NCI-H2227 treated with DMSO at 0.1 percent for 48 hours (cell line): ENCODE data around the gene TRMT61A.
"Not testable (repeated sequence)": the region's sequence is repeated elsewhere in the genome, so short reads cannot be mapped to it uniquely, and the experiment has no call there.

Source experiments
- DNase-seq: peaks from one replicate; lab custom pipeline; 2025; lab: John Stamatoyannopoulos, UW

Gene TRMT61A

DNA sequence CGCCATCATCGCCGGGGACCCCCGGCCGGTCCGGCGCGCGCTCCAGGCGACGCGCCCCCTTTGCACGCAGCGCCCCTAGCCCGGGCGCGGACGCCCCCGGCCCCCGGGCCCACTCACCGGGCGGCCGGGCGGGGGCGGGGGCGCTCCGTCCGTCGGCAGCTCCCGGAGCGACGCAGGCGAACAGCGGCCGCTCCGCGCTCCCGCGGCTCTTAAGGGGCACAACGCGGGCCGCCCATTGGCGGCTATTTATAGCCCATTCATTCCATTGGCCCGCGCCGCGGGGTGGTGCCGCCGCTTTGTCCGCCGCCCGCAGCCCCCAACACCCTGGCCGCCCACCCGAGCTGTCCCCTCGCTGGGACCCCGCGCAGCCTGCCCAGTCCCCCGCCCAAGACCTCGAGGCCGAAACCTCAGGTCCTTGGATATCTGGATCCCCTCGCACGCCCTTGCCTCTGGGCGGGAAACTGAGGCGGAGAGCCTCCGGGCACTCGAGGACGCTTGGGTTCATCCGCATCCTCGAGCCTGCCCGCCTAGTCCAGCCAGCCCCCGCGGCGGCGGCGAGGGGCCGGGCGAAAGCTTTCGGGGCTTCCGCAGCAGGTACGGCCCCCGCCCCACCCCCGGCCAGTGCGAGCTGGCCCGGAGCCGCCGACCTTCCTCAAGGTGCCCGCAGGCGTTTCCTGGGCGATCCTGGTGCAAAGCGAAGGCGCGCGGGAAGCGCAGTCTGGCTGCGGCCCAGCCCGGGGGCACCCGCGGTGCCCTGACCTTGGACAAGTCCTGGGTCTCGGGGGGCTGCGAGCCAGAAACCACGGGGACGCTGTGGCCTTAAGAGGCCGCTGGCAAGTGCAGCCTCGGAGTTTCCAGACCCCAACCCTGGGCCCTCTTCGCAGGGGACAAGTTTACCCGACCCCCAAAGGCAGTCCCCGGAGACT, 6.1 kb upstream of the TRMT61A start, which contains the start of gene CKB:
Gene CKB, minus strand, starts transcription at position 182 of the 926 bp plus-strand sequence. CDS start 337 bp downstream, outside the sequence.
- peak; percentile 76 for DNase-seq

DNA sequence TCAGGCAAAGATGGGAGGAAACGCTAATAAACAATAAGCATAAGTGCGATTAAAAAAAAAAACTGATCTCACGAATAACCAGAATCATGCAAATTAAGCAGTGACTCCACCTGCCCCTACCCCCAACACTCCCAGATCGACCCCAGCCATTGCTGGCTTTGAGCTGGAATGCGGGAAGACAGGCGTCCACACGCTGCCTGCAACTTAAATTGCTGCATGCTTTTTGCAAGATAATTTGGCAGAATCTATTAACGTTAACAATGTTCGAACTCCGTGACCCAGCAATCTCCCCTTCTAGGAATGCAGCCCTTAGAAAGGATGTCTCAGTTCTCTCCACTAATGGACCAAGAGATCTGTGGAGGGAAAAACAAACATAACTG, 5.4 kb upstream of the TRMT61A start:
- no peak for DNase-seq

DNA sequence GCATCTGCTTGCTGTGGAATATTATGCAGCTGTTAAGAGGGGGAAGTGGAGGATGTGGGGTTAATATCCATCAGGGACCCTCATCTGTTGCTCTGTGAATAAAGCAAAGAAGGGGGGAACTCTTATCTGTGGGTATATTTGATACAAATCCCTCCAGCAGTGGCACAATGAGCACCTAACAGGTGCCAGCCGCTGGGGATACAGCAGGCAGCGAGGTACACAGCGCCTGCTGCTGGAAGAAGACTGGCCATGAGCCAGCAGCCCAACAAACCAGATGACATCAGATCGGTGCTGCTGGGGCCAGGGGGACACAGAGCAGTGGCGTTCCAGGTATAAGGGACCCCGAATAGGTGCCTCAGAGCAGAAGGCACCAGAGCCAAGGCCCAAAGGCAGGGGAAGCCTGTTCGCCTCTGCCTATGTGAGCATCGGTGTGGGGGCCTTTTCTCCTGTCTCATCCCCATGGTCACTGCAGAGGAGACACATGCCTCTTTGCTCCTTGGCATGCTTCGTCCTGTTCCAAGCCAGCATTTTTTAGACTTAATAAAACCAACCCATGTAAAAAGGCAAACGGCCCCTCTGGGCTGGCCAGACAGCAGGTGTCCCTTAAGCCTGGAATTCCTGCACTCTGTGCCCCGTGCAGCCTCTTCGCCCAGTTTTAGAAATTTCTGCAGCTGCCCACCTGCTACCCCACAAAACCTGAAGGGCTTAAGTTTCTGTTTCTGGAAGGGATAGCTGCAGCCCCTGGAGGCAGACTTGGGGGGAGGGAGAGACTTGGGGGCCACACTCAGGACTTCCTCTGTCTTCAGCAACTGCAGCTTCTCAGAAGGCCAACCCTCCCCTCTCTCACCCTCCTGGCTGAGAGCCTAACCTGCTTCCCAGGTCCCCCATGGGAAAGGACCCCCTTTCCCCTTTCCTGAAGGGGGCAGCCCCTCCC, 4.7 kb upstream of the TRMT61A start:
- no peak for DNase-seq

DNA sequence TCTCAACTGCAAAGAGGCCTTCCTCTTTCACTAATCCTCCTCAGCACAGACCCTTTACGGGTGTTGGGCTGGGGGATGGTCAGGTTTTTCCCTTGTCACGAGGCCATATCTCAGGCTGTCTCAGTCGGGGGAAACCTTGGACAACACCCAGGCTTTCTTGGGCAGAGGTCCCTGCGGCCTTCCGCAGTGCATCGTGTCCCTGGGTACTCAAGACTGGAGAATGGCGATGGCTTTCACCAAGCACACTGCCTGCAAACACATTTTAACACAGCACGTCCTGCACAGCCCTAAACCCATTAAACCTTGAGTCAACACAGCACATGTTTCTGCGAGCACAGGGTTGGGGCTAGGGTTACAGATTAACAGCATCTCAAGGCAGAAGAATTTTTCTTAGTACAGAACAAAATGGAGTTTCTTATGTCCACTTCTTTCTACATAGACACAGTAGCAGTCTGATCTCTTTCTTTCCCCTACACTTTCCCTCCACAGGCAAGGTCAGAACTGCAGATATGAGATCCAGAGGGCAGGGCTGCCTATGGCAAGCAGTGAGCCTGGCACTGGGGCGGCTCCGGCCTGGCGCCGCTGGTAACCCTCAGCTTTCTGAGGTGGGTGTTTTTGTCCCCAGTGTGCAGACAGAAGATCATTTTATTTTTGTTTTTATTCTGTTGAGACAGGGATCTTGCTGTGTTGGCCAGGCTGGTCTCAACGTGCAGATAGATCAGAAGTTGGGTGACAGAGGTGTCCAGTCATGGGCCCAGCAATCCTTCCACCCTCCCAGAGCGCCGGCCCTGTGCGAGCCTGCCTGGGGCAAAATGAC, 3.4 kb upstream of the TRMT61A start:
- not testable (repeated sequence) for DNase-seq

DNA sequence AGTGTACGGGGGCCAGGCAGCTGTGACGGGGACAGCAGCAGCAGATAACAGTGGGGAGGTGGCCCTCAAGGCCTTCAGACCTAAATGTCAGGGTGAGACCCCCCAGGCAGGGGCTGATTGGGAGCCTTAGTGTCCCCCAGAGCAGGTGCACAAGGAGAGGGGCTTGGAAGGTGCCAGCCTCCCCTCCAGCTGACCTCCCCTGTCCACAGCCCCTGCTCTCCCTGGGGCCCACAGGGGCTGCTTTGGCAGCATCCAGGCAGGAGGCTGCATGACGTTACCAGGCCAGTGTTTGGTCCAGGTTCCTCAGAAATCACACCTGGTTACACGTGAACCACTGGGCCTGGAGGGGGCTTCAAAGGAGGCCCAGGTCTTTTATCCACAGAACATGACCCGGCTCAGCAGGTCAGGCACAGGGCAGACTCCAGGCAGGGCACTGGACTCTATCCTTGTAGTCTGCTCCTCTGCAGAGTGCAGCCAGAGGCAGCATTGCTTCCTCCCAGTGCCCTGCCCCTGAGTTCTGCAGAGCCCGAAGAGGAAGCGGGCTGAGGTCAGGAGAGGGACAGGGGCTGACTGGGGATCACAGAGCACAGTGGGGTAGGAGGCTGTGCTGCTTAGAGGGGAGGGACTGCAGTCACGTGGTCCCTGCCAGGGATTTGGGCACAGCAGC, 2.6 kb upstream of the TRMT61A start:
- DNase-seq = no peak

DNA sequence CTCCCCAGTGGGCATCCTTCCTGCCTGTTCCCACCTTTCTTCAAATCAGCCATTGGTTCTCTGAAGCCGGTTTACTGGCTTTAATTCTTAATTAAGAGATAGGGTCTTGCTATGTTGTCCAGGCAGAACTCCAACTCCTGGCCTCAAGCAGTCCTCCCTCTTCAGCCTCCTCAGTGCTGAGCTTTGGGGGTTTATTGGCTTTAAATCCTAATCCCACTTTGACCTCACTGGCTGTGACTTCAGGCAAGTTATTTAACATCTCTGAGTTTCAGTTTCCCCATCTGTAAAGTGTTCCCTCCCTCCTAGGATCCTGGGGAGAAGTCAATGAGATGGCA, 2.1 kb upstream of the TRMT61A start:
- no peak for DNase-seq

DNA sequence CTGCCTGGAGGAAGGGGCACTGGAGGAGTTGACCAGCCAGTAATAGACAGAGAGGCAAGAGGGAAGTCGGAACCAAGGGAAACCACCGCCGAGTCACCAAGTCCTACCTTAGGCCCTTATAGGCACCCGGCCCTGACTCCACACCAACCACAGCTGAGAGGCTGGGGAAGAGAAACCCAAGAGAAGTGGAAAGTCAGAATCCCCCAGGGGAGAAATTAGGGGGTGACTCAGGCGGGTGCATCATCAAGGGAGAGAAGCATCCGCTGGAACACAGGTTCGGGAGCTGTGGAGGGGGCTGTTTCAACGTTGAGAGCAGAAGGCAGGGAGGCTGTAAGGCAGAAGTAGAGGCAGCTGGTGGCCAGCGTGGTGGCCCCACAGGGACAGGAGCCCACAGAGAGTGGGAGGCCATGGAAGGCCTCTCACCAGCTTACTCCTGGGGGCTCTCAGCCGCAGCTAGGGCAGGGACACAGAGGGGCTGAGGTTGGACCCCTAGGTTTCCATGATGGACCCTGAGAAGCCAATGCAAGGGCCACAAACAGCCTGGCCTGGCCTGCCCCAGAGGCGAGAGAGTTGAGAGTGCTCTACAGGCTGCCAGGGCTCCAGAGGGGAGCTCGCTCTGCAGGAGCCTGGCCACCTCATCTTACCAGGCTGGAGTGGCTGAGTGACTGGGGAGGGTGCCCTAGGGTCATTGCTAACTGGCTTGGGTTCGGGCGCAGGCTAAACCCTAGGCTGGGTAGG, 1.4 kb upstream of the TRMT61A start:
- no peak for DNase-seq

DNA sequence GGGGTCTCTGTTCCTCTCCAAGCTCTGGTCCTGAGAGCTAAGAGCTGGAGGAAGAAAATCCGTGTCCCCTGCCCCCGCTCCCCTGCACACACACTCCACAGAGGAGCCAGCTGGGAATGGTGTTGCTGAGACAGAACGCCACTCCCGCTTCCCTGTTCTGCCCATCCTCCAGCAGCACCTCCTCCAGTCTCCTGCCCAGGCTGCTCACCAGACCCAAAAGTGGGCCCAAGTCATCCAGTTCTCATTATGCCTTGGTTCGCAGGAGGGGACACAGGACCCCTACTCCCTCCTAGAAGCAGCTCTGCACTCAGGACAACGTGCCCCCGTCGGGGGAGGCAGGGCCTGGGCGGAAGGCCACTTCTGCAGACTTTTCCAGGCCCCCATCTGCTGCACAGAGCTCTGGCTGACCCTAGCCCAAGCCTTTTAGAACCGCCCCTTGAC, 830 bp upstream of the TRMT61A start:
- peak; percentile 11 for DNase-seq

DNA sequence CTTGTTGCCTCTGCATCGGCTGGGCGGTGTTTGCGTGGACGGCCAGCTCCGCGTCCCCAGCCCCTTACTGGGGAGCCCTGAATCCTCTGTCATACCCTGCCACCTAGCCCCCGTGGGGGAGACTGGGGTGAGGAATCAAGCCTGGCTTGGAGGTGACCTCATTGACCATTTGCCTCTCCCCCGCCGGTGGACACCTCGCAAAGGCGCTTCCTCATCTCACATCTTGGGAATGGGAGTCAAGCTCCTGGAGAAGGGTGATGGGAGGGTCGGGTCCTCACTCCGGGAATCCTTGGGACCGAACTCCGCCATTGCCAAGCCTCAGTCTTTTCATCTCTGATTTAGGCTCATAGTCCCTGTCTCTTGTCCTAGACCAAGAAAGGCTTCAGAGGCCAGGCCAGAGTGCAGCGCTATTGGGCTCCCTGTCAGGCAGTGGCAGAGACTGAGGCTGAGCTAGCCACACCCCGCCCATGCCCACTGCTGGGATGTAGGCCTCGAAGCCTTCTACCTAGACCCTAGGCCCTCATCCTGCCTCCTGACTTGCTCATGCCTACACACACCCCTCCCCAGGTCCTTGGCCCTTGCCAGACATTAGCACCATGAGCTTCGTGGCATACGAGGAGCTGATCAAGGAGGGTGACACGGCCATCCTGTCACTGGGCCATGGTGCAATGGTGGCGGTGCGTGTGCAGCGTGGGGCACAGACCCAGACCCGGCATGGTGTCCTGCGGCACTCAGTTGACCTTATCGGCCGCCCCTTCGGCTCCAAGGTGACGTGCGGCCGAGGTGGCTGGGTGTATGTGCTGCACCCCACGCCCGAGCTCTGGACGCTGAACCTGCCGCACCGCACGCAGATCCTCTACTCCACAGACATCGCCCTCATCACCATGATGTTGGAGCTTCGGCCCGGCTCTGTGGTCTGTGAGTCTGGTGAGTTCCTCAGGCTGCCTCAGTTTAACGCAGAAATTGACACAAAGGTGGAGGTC, 678 bp downstream of the TRMT61A start:
- DNase-seq = no peak

DNA sequence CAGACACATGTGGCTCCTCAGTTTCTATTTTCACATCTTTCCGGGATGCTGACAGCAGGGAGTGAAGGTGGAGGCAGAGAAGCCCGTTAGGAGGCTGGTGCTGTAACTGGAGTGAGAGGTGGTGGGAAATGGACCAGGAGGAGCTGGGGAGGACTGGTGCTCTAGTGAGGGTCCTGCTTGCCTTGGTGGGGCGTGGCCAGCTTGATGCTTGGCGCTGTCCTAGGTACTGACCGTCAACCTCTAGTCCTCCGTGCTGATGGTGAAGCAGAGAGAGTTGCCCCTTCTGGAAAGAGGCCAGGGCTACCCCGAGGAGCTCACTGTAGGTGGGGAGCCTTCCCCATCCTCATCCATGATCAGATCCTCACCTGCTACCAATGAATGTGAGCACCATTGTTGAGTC, 1.4 kb downstream of the TRMT61A start:
- no peak for DNase-seq

DNA sequence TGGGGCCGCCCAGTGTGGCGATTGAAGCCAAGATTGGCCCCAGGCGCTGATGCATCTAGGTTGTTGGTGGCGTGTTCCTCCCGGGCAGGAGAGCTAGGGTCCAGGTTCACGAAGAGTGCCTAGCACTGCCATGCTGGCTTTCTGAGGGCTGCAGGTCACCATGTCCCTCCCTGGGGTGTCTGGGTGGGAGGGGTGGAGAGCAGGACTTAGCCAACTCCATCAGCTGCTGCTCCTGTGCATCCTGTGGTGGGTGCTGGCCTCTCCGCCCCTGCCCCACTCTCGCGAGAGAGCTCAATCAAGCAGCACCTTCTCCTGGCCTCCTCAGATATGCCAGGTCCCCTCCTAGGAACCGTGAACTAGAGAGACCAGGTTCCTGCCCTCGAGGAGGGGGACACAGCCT, 1.8 kb downstream of the TRMT61A start:
- no peak for DNase-seq

DNA sequence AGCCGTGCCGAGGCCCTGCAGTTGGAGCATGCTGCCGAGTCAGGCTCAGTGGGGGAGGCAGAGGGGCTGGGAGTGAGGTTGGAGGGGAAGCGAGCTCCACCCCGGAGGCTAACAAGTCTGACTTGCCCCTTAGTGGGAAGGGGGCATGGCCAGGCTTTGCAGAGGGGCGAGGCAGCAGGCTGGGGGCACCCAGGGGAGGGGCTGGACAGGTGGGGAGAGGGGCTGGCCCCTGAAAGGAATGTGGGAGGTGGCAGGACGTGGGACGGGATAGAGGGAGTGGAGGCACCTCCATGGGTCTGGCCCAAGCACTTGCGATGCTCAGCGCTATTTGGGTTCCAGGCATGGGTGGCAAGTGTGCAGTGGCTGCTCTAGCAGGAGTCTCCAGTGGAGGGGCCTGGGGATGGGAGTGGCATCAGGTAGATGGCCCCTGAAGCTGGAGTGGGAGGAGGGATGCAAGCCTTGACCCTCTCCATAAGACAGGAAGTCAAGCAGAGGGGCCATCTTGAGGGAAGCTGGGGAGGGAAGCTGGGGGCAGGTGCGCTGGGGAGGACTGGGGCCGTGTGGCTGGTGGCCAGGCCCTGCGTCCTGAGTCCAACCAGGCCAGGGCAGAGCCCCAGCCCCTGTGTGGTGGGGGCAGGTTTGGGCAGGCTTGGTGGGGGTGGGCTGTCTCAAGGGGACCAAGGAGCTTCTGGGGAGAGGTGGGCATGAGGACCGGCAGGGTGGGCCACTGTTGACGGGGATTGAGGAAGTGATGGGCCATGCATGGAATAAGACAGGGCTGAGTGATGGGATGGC, 2.6 kb downstream of the TRMT61A start:
- DNase-seq = no peak

DNA sequence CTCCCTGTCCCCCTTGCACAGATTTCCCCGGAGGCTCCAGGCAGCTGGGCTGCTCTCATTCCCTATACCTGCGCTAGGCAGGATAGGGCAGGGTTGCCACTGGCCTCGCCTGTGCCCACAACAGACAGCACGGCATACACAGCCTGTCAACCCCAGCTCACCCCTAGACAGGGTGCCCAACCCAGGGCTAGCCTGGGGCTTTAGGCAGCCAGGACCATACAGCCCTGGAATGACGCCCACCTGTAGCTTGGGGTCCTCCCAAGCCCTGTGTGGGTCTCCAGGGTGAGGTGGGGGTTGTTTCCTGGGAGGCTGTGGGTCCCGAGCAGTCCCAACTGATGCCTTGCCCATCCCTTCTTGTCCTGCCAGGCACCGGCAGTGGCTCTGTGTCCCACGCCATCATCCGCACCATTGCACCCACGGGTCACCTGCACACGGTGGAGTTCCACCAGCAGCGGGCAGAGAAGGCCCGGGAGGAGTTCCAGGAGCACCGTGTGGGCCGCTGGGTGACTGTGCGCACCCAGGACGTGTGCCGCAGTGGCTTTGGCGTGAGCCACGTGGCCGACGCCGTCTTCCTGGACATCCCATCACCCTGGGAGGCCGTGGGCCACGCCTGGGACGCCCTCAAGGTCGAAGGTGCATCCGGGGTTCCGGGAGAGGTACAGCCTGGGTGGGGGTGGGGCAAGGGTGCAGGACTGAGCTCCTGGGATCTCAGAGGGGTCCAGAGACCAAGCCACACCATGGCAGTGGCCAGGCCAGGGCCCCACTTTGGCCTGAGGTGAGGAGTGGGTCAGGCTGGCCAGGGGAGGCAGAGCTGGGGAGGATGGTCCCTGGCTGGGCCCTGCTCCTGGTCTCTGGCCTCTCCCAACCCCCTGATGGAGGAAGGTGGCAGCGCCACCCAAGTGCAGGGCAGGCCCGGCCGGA, 3.5 kb downstream of the TRMT61A start:
- DNase-seq = no peak

DNA sequence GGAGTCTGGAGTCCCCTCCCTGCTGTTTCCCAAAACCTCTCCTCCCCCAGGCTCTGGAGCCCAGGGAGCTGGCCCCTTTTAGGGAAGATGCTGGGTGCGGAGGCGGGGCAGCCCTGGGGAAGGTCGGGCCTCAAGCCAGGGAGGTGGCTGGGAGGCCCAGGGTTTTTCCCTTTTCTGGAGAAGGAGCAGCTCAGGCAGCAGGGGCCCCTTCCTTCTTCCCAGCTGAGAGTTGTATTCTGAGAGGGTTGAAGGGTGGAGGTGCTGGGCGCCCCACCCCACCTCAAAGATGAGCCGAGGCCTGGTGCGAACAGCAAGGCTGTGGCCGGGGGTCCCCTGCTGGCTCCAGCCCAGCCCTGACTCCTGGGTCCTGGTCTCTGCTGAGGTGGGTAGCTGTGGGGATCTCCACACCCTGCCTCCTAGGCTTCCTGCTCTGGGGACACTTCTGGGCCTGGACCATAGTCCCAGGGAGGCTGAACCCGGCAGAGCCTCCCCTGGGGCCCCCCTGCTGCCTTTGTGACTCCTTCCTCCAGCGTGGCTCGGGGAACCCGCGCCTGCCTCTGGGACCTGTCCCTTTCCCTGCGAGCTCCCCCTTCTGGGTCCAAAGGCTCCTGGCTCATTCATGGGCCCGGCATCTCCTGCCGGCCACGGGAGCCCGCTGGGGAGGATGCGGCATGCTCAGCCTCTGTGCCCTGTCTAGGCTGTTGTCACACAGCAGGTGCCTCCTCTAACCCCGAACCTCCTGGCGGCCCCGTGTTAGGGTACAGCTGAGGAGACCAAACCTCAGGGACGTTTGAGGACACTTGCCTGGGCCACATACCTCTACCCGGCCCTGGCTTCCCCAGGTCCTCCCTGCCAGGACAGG, 4.4 kb downstream of the TRMT61A start:
- no peak for DNase-seq

DNA sequence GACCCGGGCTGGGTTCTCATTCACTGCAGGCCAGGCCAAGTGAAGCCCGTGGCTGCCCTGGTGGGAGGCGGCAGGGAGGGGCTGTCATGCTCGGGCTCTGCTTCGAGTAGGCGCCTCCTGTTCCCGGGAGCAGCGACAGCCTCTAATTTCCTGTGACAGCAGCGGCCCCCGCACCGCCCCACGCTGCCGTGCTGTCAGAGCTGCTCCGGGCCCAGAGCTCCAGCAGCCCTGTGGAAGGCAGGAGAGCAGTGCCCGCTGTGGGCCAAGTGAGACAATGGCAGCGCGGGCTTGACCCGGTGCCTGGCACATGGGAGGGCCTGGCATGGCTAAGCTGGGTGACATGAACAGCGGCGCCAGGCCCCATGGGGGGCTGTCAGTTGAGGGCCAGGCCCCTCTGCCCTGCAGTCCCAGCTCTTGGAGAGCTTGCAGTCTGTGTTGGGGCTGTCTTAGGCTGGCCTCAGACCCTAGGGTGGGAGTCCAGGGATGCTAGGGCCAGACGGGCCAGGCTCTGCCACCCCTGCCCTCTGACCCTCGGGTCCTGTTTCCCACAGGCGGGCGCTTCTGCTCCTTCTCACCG, 5.1 kb downstream of the TRMT61A start:
- DNase-seq = peak; percentile 11

DNA sequence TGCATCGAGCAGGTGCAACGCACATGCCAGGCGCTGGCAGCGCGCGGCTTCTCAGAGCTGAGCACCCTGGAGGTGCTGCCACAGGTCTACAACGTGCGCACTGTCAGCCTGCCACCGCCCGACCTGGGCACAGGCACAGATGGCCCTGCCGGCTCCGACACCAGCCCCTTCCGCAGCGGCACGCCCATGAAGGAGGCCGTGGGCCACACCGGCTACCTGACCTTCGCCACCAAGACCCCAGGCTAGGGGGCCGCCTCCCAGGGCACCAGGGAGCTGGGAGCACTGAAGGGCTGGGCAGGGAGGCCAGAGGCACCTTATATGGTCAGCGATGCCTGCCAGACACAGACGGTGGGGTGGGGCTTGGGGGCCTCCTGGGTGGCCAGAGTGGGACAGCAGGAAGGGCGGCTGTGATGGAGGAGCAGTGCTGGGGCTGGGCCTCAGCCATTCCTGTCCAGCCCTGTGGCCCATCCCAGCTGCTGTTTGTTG, 5.6 kb downstream of the TRMT61A start:
- DNase-seq = no peak
